Measurements from ENCODE around the gene MEX3A.

- TF ChIP-seq, protein P1, sequence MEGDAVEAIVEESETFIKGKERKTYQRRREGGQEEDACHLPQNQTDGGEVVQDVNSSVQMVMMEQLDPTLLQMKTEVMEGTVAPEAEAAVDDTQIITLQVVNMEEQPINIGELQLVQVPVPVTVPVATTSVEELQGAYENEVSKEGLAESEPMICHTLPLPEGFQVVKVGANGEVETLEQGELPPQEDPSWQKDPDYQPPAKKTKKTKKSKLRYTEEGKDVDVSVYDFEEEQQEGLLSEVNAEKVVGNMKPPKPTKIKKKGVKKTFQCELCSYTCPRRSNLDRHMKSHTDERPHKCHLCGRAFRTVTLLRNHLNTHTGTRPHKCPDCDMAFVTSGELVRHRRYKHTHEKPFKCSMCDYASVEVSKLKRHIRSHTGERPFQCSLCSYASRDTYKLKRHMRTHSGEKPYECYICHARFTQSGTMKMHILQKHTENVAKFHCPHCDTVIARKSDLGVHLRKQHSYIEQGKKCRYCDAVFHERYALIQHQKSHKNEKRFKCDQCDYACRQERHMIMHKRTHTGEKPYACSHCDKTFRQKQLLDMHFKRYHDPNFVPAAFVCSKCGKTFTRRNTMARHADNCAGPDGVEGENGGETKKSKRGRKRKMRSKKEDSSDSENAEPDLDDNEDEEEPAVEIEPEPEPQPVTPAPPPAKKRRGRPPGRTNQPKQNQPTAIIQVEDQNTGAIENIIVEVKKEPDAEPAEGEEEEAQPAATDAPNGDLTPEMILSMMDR (IDR thresholded peaks at IDR 0.05; ENCODE audit: insufficient read depth, low read depth, low read length), result no peak
- no peak for TF ChIP-seq EZH2 (IDR thresholded peaks at IDR 0.05; ENCODE audit: insufficient read depth, low read length)
Observed at GRCh38 chr1:156113282-156113950, 31.2 kb upstream of the MEX3A start.

Data from astrocyte (in vitro differentiated cells and primary cell).